ENCODE measurements around the gene KSR2.

The KSR2 gene

GRCh38 chr12:117926391-117926899 is 42.3 kb downstream of the KSR2 start:
- no peak overlapping the region for H2BK120ac ChIP-seq (ENCODE audit: low read depth, low read length)
- H3K4me1 ChIP-seq (ENCODE audit: control insufficient read depth, insufficient read depth, low read depth, low read length) = no peaks in the 10 kb centered on the region
- H2AFZ ChIP-seq (ENCODE audit: low read depth, low read length) = no peak overlapping the region
- no peak overlapping the region for H4K91ac ChIP-seq (ENCODE audit: low read length)
- H3K4me2 ChIP-seq (ENCODE audit: low read length, poor library complexity, severe bottlenecking) = no peak overlapping the region
- WGBS = 71% methylated on average over 4 of the region's 4 CpGs
- H2AK5ac ChIP-seq (ENCODE audit: low read length, severe bottlenecking) = no peak overlapping the region
- H4K8ac ChIP-seq (ENCODE audit: low read length) = no peak overlapping the region
- no peak overlapping the region for H2BK12ac ChIP-seq (ENCODE audit: low read length in 2 of 2)
- no peak overlapping the region for H3K23ac ChIP-seq (ENCODE audit: low read length in 2 of 2)
- H3K27me3 ChIP-seq (ENCODE audit: control insufficient read depth in 1 of 2, insufficient read depth in 1 of 2, low read length in 2 of 2) = peaks cover 0 to 10% of the 10 kb centered on the region in 2 experiments
- no peak overlapping the region for H3K27ac ChIP-seq (ENCODE audit: low read length, poor library complexity, severe bottlenecking)
- H3K79me1 ChIP-seq (replicated peaks; ENCODE audit: low read length, poor library complexity, severe bottlenecking) = no peaks in the 10 kb centered on the region
- no peak overlapping the region for H2BK5ac ChIP-seq (ENCODE audit: low read depth, low read length, poor library complexity, severe bottlenecking)
- no peak overlapping the region for H3K4ac ChIP-seq (ENCODE audit: low read depth in 1 of 2, low read length in 2 of 2)
- no peak overlapping the region for H3K18ac ChIP-seq (ENCODE audit: low read depth in 1 of 2, low read length in 2 of 2)
- no peak overlapping the region for H3K4me3 ChIP-seq (ENCODE audit: insufficient read depth in 1 of 2, low read depth in 1 of 2, low read length in 2 of 2)
- no peak overlapping the region for H3K14ac ChIP-seq (ENCODE audit: low read length in 2 of 2)
- no peaks in the 10 kb centered on the region for H3K36me3 ChIP-seq (ENCODE audit: control insufficient read depth in 1 of 2, insufficient read depth in 2 of 2, low read depth in 1 of 2, low read length in 2 of 2)
- H3K9me3 ChIP-seq (ENCODE audit: control insufficient read depth, low read length) = no peaks in the 10 kb centered on the region
- no peak for DNase-seq
- H2BK15ac ChIP-seq (ENCODE audit: low read depth, poor library complexity, severe bottlenecking) = no peak overlapping the region
- H3K9ac ChIP-seq (ENCODE audit: low read length) = no peak overlapping the region

- Histone ChIP-seq H2AFZ (ENCODE audit: low read depth, low read length) (no peak overlapping the region), H3K4me3 (ENCODE audit: insufficient read depth in 1 of 2, low read depth in 1 of 2, low read length in 2 of 2) (no peak overlapping the region), H3K27ac (ENCODE audit: low read length, poor library complexity, severe bottlenecking) (no peak overlapping the region), H2BK15ac (ENCODE audit: low read depth, poor library complexity, severe bottlenecking) (no peak overlapping the region), H2BK5ac (ENCODE audit: low read depth, low read length, poor library complexity, severe bottlenecking) (no peak overlapping the region), H4K8ac (ENCODE audit: low read length) (no peak overlapping the region), H3K14ac (ENCODE audit: low read length in 2 of 2) (no peak overlapping the region), H2AK5ac (ENCODE audit: low read length, severe bottlenecking) (no peak overlapping the region), H2BK12ac (ENCODE audit: low read length in 2 of 2) (no peak overlapping the region), H3K4ac (ENCODE audit: low read depth in 1 of 2, low read length in 2 of 2) (no peak overlapping the region), H2BK120ac (ENCODE audit: low read depth, low read length) (no peak overlapping the region), H3K9ac (ENCODE audit: low read length) (no peak overlapping the region), H3K4me1 (ENCODE audit: control insufficient read depth, insufficient read depth, low read depth, low read length) (no peaks in the 10 kb centered on the region), H3K9me3 (ENCODE audit: control insufficient read depth, low read length) (no peaks in the 10 kb centered on the region), H3K79me1 (replicated peaks; ENCODE audit: low read length, poor library complexity, severe bottlenecking) (no peaks in the 10 kb centered on the region), H3K27me3 (ENCODE audit: control insufficient read depth in 1 of 2, insufficient read depth in 1 of 2, low read length in 2 of 2) (peaks cover 0 to 10% of the 10 kb centered on the region in 2 experiments), H3K4me2 (ENCODE audit: low read length, poor library complexity, severe bottlenecking) (no peak overlapping the region), H3K18ac (ENCODE audit: low read depth in 1 of 2, low read length in 2 of 2) (no peak overlapping the region), H3K36me3 (ENCODE audit: control insufficient read depth in 1 of 2, insufficient read depth in 2 of 2, low read depth in 1 of 2, low read length in 2 of 2) (no peaks in the 10 kb centered on the region), H4K91ac (ENCODE audit: low read length) (no peak overlapping the region), H3K23ac (ENCODE audit: low read length in 2 of 2) (no peak overlapping the region)
- no peak for DNase-seq
- 55% methylated on average over 6 of the region's 6 CpGs for WGBS
Observed at GRCh38 chr12:117921929-117922777, 46.6 kb downstream of the KSR2 start.

- Histone ChIP-seq H3K9ac (ENCODE audit: low read length) (no peak overlapping the region), H3K27me3 (ENCODE audit: control insufficient read depth in 1 of 2, insufficient read depth in 1 of 2, low read length in 2 of 2) (peaks cover 0 to 10% of the 10 kb centered on the region in 2 experiments), H3K4me1 (ENCODE audit: control insufficient read depth, insufficient read depth, low read depth, low read length) (no peaks in the 10 kb centered on the region), H3K14ac (ENCODE audit: low read length in 2 of 2) (no peak overlapping the region), H4K8ac (ENCODE audit: low read length) (no peak overlapping the region), H2AFZ (ENCODE audit: low read depth, low read length) (no peak overlapping the region), H4K91ac (ENCODE audit: low read length) (no peak overlapping the region), H2BK120ac (ENCODE audit: low read depth, low read length) (no peak overlapping the region), H3K27ac (ENCODE audit: low read length, poor library complexity, severe bottlenecking) (no peak overlapping the region), H3K18ac (ENCODE audit: low read depth in 1 of 2, low read length in 2 of 2) (no peak overlapping the region), H3K9me3 (ENCODE audit: control insufficient read depth, low read length) (no peaks in the 10 kb centered on the region), H2AK5ac (ENCODE audit: low read length, severe bottlenecking) (no peak overlapping the region), H2BK15ac (ENCODE audit: low read depth, poor library complexity, severe bottlenecking) (no peak overlapping the region), H3K36me3 (ENCODE audit: control insufficient read depth in 1 of 2, insufficient read depth in 2 of 2, low read depth in 1 of 2, low read length in 2 of 2) (no peaks in the 10 kb centered on the region), H3K4me2 (ENCODE audit: low read length, poor library complexity, severe bottlenecking) (no peak overlapping the region), H3K79me1 (replicated peaks; ENCODE audit: low read length, poor library complexity, severe bottlenecking) (no peaks in the 10 kb centered on the region), H3K4me3 (ENCODE audit: insufficient read depth in 1 of 2, low read depth in 1 of 2, low read length in 2 of 2) (no peak overlapping the region), H3K23ac (ENCODE audit: low read length in 2 of 2) (no peak overlapping the region), H2BK12ac (ENCODE audit: low read length in 2 of 2) (no peak overlapping the region), H2BK5ac (ENCODE audit: low read depth, low read length, poor library complexity, severe bottlenecking) (no peak overlapping the region), H3K4ac (ENCODE audit: low read depth in 1 of 2, low read length in 2 of 2) (no peak overlapping the region)
- no peak for DNase-seq
- 42% methylated on average over 2 of the region's 2 CpGs for WGBS
Observed at GRCh38 chr12:117919479-117919878, 49.3 kb downstream of the KSR2 start.

GRCh38 chr12:117914686-117915085 is 54.1 kb downstream of the KSR2 start:
- Histone ChIP-seq H2BK12ac (ENCODE audit: low read length in 2 of 2) (no peak overlapping the region), H4K8ac (ENCODE audit: low read length) (no peak overlapping the region), H3K23ac (ENCODE audit: low read length in 2 of 2) (no peak overlapping the region), H2BK15ac (ENCODE audit: low read depth, poor library complexity, severe bottlenecking) (no peak overlapping the region), H3K36me3 (ENCODE audit: control insufficient read depth in 1 of 2, insufficient read depth in 2 of 2, low read depth in 1 of 2, low read length in 2 of 2) (no peaks in the 10 kb centered on the region), H3K18ac (ENCODE audit: low read depth in 1 of 2, low read length in 2 of 2) (no peak overlapping the region), H4K91ac (ENCODE audit: low read length) (no peak overlapping the region), H2BK120ac (ENCODE audit: low read depth, low read length) (no peak overlapping the region), H3K9ac (ENCODE audit: low read length) (no peak overlapping the region), H3K4ac (ENCODE audit: low read depth in 1 of 2, low read length in 2 of 2) (no peak overlapping the region), H3K79me1 (replicated peaks; ENCODE audit: low read length, poor library complexity, severe bottlenecking) (no peaks in the 10 kb centered on the region), H3K4me3 (ENCODE audit: insufficient read depth in 1 of 2, low read depth in 1 of 2, low read length in 2 of 2) (no peak overlapping the region), H3K4me2 (ENCODE audit: low read length, poor library complexity, severe bottlenecking) (no peak overlapping the region), H2AK5ac (ENCODE audit: low read length, severe bottlenecking) (no peak overlapping the region), H2AFZ (ENCODE audit: low read depth, low read length) (no peak overlapping the region), H3K14ac (ENCODE audit: low read length in 2 of 2) (no peak overlapping the region), H3K27ac (ENCODE audit: low read length, poor library complexity, severe bottlenecking) (no peak overlapping the region), H3K9me3 (ENCODE audit: control insufficient read depth, low read length) (peaks cover 6% of the 10 kb centered on the region), H3K27me3 (ENCODE audit: control insufficient read depth in 1 of 2, insufficient read depth in 1 of 2, low read length in 2 of 2) (no peaks in the 10 kb centered on the region), H3K4me1 (ENCODE audit: control insufficient read depth, insufficient read depth, low read depth, low read length) (no peaks in the 10 kb centered on the region), H2BK5ac (ENCODE audit: low read depth, low read length, poor library complexity, severe bottlenecking) (no peak overlapping the region)
- no peak for DNase-seq
- WGBS = 80% methylated on average over 4 of the region's 4 CpGs

All from mesenchymal stem cell (in vitro differentiated cells and primary cell).